Measurements from ENCODE around the gene RPL23.

RPL23 gene

GRCh38 chr17:38853292-38854219, at the start of gene RPL23:
Gene RPL23, minus strand, starts transcription at chr17:38853721. Its CDS starts 11 bp downstream, at chr17:38853710.
- peaks cover 34% of the 10 kb centered on the region for H3K36me3 Mint-ChIP-seq
- peaks cover 35% of the 10 kb centered on the region for H3K4me1 Mint-ChIP-seq (ENCODE audit: low read depth)
- peak within 1 kb of the TSS; percentile 95 for H3K4me3 Mint-ChIP-seq
- H3K27me3 Mint-ChIP-seq, result no peaks in the 10 kb centered on the region
- H3K27ac Mint-ChIP-seq, result peak within 1 kb of the TSS; percentile 95
- no peaks in the 10 kb centered on the region for H3K9me3 Mint-ChIP-seq (ENCODE audit: low read depth)

DNA sequence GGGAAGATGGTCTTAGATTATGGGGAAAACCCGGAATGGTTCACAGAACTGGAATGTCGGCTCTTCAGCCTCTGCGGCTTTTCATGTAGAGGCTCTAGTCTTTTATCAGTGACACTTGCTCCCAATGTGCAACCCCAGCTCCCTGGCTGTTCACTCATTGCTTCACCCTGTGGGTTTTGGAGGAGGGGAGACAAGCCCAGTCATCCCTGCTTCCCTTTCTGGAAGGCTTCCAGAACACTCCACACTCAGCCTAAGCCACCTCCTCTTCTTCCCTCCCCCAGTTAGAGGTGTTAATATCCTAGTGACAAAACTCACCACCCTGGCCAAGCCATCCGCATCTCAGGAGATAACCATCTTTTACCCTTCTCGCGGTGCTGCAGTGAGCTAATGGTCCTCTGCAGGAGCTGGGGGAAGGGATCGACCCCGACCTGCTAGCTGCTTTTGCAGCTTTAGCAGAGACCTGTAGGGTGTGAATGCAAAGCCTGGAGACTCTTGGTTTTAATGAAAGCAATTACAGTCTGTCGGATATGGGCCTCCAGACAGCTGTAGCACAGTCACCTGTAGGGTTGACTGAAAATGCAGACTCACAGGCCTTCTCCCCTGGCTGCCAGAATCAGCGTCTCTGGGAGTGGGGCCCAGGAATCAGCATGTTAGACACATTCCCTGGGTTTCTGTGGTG, 47.6 kb upstream of the RPL23 start:
- Mint-ChIP-seq H3K4me3 (peak overlapping the region; percentile 32), H3K36me3 (peaks cover 4% of the 10 kb centered on the region), H3K27me3 (no peaks in the 10 kb centered on the region), H3K27ac (peak overlapping the region; percentile 79), H3K4me1 (ENCODE audit: low read depth) (peaks cover 63% of the 10 kb centered on the region), H3K9me3 (ENCODE audit: low read depth) (no peaks in the 10 kb centered on the region)

DNA sequence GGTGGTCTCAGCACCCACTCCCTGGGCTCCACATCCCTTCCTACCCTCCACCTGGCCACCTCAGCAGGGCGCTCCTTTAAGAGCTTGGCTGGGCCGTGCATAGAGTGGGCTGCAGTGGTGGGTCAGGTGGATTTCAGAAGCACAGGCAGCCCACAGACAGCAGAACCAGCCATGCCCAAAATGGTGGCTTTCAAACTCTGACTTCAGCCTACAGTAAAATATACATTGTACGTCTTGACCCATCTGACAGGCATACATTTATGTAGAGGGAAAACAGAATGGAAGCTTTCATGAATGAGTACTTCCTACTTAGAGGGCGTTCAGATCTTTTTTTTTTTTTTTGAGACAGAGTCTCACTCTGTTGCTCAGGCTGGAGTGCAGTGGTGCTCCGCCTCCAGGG, 45.9 kb upstream of the RPL23 start:
- peaks cover 4% of the 10 kb centered on the region for H3K36me3 Mint-ChIP-seq
- H3K27ac Mint-ChIP-seq, result peak overlapping the region; percentile 99
- H3K27me3 Mint-ChIP-seq, result no peaks in the 10 kb centered on the region
- H3K9me3 Mint-ChIP-seq (ENCODE audit: low read depth), result no peaks in the 10 kb centered on the region
- H3K4me1 Mint-ChIP-seq (ENCODE audit: low read depth), result peaks cover 59% of the 10 kb centered on the region
- H3K4me3 Mint-ChIP-seq, result peak overlapping the region; percentile 88

DNA sequence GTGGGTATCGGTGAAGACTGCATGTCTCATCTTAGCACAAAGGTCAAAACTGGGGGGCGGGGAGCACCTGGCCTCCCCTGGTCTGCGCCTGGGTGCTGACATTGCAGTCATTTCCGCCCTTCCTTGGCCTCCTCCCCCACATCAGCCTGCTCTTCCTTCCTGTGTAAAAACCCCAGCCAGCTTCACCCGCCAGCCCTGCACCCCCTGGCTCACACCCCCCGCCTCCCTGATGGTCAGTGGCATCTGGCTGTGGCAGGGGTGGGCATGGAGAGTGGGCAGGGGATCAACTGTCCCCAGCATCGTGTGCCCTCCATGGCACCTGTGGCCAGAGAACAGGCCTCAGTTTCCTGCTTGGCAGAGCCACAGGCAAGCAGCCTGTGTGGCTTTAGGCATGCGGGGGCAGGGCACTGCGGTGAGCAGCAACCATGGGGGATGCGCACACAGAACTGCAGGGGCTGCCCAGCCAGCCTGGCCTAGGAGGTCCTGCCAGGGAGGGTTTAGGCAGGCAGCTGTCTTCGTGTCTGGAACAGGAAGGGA, 45.4 kb upstream of the RPL23 start:
- H3K4me1 Mint-ChIP-seq (ENCODE audit: low read depth), result peaks cover 64% of the 10 kb centered on the region

GRCh38 chr17:38898291-38898679, 44.8 kb upstream of the RPL23 start:
- peak overlapping the region; percentile 88 for H3K4me3 Mint-ChIP-seq
- H3K4me1 Mint-ChIP-seq (ENCODE audit: low read depth), result peaks cover 64% of the 10 kb centered on the region
- H3K9me3 Mint-ChIP-seq (ENCODE audit: low read depth), result no peaks in the 10 kb centered on the region
- peaks cover 2% of the 10 kb centered on the region for H3K36me3 Mint-ChIP-seq
- peak overlapping the region; percentile 99 for H3K27ac Mint-ChIP-seq
- no peaks in the 10 kb centered on the region for H3K27me3 Mint-ChIP-seq

More for the DNA sequence above, 45.4 kb upstream of the RPL23 start:
- Mint-ChIP-seq H3K27ac (peak overlapping the region; percentile 99), H3K9me3 (ENCODE audit: low read depth) (no peaks in the 10 kb centered on the region), H3K4me3 (peak overlapping the region; percentile 88), H3K36me3 (peaks cover 2% of the 10 kb centered on the region), H3K27me3 (no peaks in the 10 kb centered on the region)

DNA sequence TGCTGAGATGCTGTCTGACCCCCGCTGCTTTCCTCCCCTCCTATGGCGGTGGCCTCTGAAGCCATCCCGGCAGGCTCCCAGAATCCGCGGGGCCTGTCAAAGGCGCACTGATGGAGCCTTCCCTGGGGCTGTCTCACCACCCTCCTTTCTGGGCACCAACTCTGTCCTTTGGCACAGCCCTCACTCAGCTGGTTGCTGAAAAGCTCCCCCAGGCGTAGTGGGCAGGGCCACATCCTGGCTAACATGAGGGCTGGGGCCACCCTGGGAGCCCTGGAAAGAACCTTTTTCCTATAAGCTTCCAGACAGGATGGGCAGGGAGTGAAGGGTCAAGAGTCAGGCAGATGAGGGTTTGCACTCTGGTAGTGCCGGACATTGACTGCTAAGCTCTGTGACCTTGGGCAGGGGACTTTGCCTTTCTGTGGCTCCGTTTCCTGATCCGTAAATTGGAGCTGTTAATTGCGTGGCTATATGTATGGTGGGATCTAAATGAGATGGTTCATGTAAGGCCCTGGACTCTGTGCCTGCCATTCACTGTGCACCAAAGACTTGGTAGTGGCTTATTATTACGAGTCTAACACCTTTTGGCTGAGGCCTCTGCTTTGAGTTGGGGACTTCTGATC, 44.3 kb upstream of the RPL23 start:
- H3K9me3 Mint-ChIP-seq (ENCODE audit: low read depth), result no peaks in the 10 kb centered on the region
- H3K27ac Mint-ChIP-seq, result peak overlapping the region; percentile 99
- H3K4me1 Mint-ChIP-seq (ENCODE audit: low read depth), result peaks cover 65% of the 10 kb centered on the region
- peaks cover 2% of the 10 kb centered on the region for H3K36me3 Mint-ChIP-seq
- no peaks in the 10 kb centered on the region for H3K27me3 Mint-ChIP-seq
- H3K4me3 Mint-ChIP-seq, result peak overlapping the region; percentile 88

DNA sequence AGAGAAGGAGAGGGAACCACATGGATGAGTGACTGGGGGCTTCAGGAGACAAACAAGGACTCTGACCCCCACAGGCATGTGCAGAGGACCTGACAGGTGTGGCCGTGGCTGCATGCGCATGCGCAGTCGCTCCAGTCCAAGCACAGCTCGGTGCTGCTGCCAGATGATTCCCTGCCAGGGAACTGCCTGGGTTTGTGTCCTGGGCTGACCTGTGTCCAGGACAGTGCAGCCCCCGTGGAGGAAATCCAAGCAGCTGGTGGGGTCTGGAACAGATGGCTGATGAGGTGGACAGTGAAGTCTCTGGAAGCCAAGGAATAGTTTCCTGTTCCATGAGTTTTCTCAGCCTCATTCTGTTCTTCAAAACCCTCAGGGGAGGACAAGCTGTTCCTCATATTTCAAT, 43.7 kb upstream of the RPL23 start:
- H3K4me1 Mint-ChIP-seq (ENCODE audit: low read depth), result peaks cover 70% of the 10 kb centered on the region
- peaks cover 2% of the 10 kb centered on the region for H3K36me3 Mint-ChIP-seq
- H3K4me3 Mint-ChIP-seq, result no peak overlapping the region
- no peaks in the 10 kb centered on the region for H3K9me3 Mint-ChIP-seq (ENCODE audit: low read depth)
- H3K27ac Mint-ChIP-seq, result peak overlapping the region; percentile 99
- H3K27me3 Mint-ChIP-seq, result no peaks in the 10 kb centered on the region

- H3K27me3 Mint-ChIP-seq, result no peaks in the 10 kb centered on the region
- H3K27ac Mint-ChIP-seq, result peak overlapping the region; percentile 99
- peaks cover 2% of the 10 kb centered on the region for H3K36me3 Mint-ChIP-seq
- H3K4me1 Mint-ChIP-seq (ENCODE audit: low read depth), result peaks cover 77% of the 10 kb centered on the region
- no peak overlapping the region for H3K4me3 Mint-ChIP-seq
- no peaks in the 10 kb centered on the region for H3K9me3 Mint-ChIP-seq (ENCODE audit: low read depth)
Observed at GRCh38 chr17:38896346-38896954, 42.9 kb upstream of the RPL23 start.

DNA sequence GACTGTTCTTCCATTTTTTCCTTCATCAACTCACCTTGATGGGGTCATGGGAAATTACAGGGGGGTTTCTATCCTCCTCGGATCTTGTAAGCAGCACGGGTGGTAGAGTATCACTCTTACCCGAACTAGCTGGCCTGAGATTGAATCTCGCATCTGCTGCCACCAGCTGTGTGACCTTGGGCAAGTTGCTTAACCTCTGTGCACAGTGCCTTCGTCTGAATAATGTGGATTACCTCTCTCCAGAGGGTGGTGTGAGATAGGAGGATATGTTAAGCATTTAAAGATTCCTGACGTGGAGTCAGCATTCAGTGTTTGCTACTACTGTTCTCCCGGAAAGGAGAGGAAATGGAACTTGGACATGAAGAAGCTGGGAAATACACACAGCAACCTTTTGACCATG, 40.8 kb upstream of the RPL23 start:
- H3K36me3 Mint-ChIP-seq, result no peaks in the 10 kb centered on the region
- peaks cover 81% of the 10 kb centered on the region for H3K4me1 Mint-ChIP-seq (ENCODE audit: low read depth)
- peak overlapping the region; percentile 83 for H3K27ac Mint-ChIP-seq
- H3K9me3 Mint-ChIP-seq (ENCODE audit: low read depth), result no peaks in the 10 kb centered on the region
- H3K4me3 Mint-ChIP-seq, result no peak overlapping the region
- H3K27me3 Mint-ChIP-seq, result no peaks in the 10 kb centered on the region

- H3K4me3 Mint-ChIP-seq, result no peak overlapping the region
- H3K36me3 Mint-ChIP-seq, result no peaks in the 10 kb centered on the region
- peaks cover 80% of the 10 kb centered on the region for H3K4me1 Mint-ChIP-seq (ENCODE audit: low read depth)
- no peaks in the 10 kb centered on the region for H3K9me3 Mint-ChIP-seq (ENCODE audit: low read depth)
- H3K27me3 Mint-ChIP-seq, result no peaks in the 10 kb centered on the region
- peak overlapping the region; percentile 83 for H3K27ac Mint-ChIP-seq
Observed at GRCh38 chr17:38893607-38894006, 40.1 kb upstream of the RPL23 start.

DNA sequence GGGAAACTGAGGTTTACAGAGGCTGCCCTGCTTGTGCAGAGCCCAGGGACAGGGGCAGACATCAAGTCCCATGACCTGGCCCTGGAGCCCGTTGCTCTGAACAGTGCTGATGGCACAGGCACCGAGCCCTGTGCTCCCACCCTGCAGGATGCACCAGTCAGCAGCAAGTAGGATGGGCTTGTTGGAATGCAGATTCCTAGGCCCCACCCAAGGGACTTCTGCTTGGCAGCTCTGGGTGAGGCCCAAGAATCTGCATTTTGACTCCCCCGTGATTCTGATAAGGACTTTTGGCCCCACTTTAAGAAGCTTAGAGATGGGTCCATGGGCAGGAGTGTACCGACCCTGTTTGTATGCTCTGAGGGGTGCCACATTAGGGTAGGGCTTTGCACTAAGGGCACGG, 39.6 kb upstream of the RPL23 start:
- Mint-ChIP-seq H3K27ac (peak overlapping the region; percentile 73), H3K27me3 (no peaks in the 10 kb centered on the region), H3K4me1 (ENCODE audit: low read depth) (peaks cover 78% of the 10 kb centered on the region)

DNA sequence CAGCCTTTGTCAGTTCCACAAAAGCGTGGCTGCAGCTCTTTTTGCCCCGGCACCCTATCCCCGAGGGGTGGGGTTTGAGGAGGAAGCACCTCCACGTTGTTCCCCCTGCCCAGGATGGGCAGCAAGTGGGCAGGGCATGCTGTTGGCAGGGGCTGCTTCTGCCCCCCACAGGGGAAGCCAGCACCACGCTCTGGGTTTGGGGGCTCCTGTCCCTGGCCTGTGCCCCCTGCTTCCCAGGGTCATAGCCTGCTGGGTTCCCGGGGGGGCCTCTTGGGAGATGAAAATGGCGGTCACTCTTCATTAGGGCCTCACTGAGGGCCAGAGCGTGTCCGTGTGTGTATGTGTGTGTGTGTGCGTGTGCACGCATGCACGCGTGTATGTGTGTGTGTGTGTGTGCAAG, 39.1 kb upstream of the RPL23 start:
- Mint-ChIP-seq H3K27ac (peak overlapping the region; percentile 94), H3K4me1 (ENCODE audit: low read depth) (peaks cover 78% of the 10 kb centered on the region), H3K27me3 (no peaks in the 10 kb centered on the region), H3K4me3 (no peak overlapping the region), H3K36me3 (no peaks in the 10 kb centered on the region), H3K9me3 (ENCODE audit: low read depth) (no peaks in the 10 kb centered on the region)

More for the DNA sequence above, 39.6 kb upstream of the RPL23 start:
- H3K4me3 Mint-ChIP-seq, result peak overlapping the region; percentile 27
- H3K9me3 Mint-ChIP-seq (ENCODE audit: low read depth), result no peaks in the 10 kb centered on the region
- no peaks in the 10 kb centered on the region for H3K36me3 Mint-ChIP-seq

- Mint-ChIP-seq H3K27ac (peak overlapping the region; percentile 94), H3K4me1 (ENCODE audit: low read depth) (peaks cover 78% of the 10 kb centered on the region), H3K9me3 (ENCODE audit: low read depth) (no peaks in the 10 kb centered on the region), H3K27me3 (no peaks in the 10 kb centered on the region), H3K36me3 (no peaks in the 10 kb centered on the region), H3K4me3 (peak overlapping the region; percentile 73)
Observed at GRCh38 chr17:38892083-38892482, 38.6 kb upstream of the RPL23 start.

- no peaks in the 10 kb centered on the region for H3K27me3 Mint-ChIP-seq
- peak overlapping the region; percentile 94 for H3K27ac Mint-ChIP-seq
- H3K36me3 Mint-ChIP-seq, result no peaks in the 10 kb centered on the region
- peaks cover 78% of the 10 kb centered on the region for H3K4me1 Mint-ChIP-seq (ENCODE audit: low read depth)
- peak overlapping the region; percentile 73 for H3K4me3 Mint-ChIP-seq
- H3K9me3 Mint-ChIP-seq (ENCODE audit: low read depth), result no peaks in the 10 kb centered on the region
Observed at GRCh38 chr17:38891441-38891840, 37.9 kb upstream of the RPL23 start.
